Right lobe of liver (tissue), 6 donors: ENCODE results near the gene PSMA3. TPM values are rescaled to one million over a fixed set of nuclear protein-coding genes. Genes with fewer than 3 reads are reported as not detected.
"Not testable (repeated sequence)": the region's sequence is repeated elsewhere in the genome, so short reads cannot be mapped to it uniquely, and the experiment has no call there.

Experiments
- ATAC-seq, 4 donors: fragments of 200-7000 bp; cut with Tn5 transposase; one replicate each; pipeline ENCODE4 v1.9.1; 2020; ENCODE audit warnings: mild to moderate bottlenecking in 4 of 4, moderate library complexity in 4 of 4
- DNase-seq, 3 donors: peaks; one replicate each; pipeline ENCODE4 v3.0.0-alpha.2; 2020
- H3K27ac ChIP-seq, 3 donors: fragments of 200-600 bp; one replicate each; pipeline ENCODE4 v1.8.0; 2022
- H3K27me3 ChIP-seq, 2 donors: fragments of 200-600 bp; one replicate each; pipeline ENCODE4 v1.8.0; 2022
- H3K36me3 ChIP-seq, 4 donors: fragments of 200-600 bp; sonication (generic) in 1 of 4; one replicate each; pipeline versions ENCODE4 v1.5.1 to v1.8.0; 2017 to 2022; ENCODE audit warnings: control low read depth in 1 of 4
- H3K4me1 ChIP-seq, 4 donors: fragments of 200-600 bp; sonication (generic) in 1 of 4; one replicate each; pipeline versions ENCODE4 v1.5.1 to v1.8.0; 2017 to 2022; ENCODE audit warnings: control low read depth in 1 of 4
- H3K4me3 ChIP-seq, 3 donors: fragments of 200-600 bp; one replicate each; pipeline ENCODE4 v1.8.0; 2022
- H3K9me3 ChIP-seq, 4 donors: fragments of 200-600 bp; sonication (generic) in 1 of 4; one replicate each; pipeline versions ENCODE4 v1.5.1 to v1.8.0; 2017 to 2022; ENCODE audit warnings: control low read depth in 1 of 4
- POLR2A ChIP-seq: fragments of 450-650 bp; IDR thresholded peaks from one replicate; pipeline ENCODE4 v1.6.1; 2017; ENCODE audit warnings: antibody characterized with exemption, mild to moderate bottlenecking
- WGBS: methylation state at CpG from one replicate; pipeline ENCODE4 v1.1.6; 2018; ENCODE audit warnings: low coverage, low lambda C conversion rate; ENCODE audit not compliant: insufficient coverage; ENCODE audit errors: missing lambda C conversion rate; 5-methylcytosine and 5-hydroxymethylcytosine counted together
- intact Hi-C, 2 donors: fragments of 100-400 bp; cut with DNase I; formaldehyde crosslinking; loops; one replicate each; pipeline versions ENCODE4 v1.11.2 to v1.14.1; 2022
- total RNA-seq, 6 experiments: library from RNA; depleted of rRNA in 2 of 6; stranded (reverse); fragments of >200 nt in 2 of 6; fragmentation: NEBNext Ultra II Directional in 3 of 6; extraction: Animal tissue kit (Norgen Biotek cat#: 25700) in 3 of 6; gene quantifications; one replicate each; pipeline versions ENCODE4 v1.1.0 to v1.2.4, GENCODE V29; 2016 to 2023
- TF ChIP-seq, protein P1 (sequence below), 4 donors: fragments of 200-600 bp in 3 of 4; fragments of 450-650 bp in 1 of 4; IDR thresholded peaks; one replicate each; pipeline versions ENCODE4 v1.5.1 to v1.8.0; 2016 to 2022; ENCODE audit warnings: antibody characterized with exemption in 4 of 4, mild to moderate bottlenecking in 2 of 4
- donor health status: DM: no; HTN: yes; CAD: no.
- donor health status: DM: no; HTN: no; CAD: no.
- donor health status: DM: no; HTN: no; CAD: no.
- donor health status: DM: no; HTN: yes; CAD: no.
- donor health status: DM: no; HTN: yes; CAD: no.

Gene PSMA3
- total RNA-seq, 6 experiments from 2014 or later = 100 to 132 (median 120) TPM

GRCh38 chr14:58243790-58244555 lies 670 bp upstream of the PSMA3 start:
- WGBS = under 1% methylated on average over 16 of the region's 16 CpGs
- Histone ChIP-seq H3K27me3 (no peaks in the 10 kb centered on the region), H3K36me3 (peaks cover 0 to 10% (median 2%) of the 10 kb centered on the region in 4 donors), H3K27ac (peak overlapping the region; percentile 86 to 96 (median 94)), H3K4me3 (peak overlapping the region; percentile 63 to 86 (median 83)), H3K9me3 (no peaks in the 10 kb centered on the region), H3K4me1 (peaks cover 0 to 32% (median 12%) of the 10 kb centered on the region in 4 donors)
- no peak for DNase-seq
- ATAC-seq = peak; percentile 19 to 45 (median 39)
- TF ChIP-seq POLR2A = no peak
- TF ChIP-seq, protein P1, sequence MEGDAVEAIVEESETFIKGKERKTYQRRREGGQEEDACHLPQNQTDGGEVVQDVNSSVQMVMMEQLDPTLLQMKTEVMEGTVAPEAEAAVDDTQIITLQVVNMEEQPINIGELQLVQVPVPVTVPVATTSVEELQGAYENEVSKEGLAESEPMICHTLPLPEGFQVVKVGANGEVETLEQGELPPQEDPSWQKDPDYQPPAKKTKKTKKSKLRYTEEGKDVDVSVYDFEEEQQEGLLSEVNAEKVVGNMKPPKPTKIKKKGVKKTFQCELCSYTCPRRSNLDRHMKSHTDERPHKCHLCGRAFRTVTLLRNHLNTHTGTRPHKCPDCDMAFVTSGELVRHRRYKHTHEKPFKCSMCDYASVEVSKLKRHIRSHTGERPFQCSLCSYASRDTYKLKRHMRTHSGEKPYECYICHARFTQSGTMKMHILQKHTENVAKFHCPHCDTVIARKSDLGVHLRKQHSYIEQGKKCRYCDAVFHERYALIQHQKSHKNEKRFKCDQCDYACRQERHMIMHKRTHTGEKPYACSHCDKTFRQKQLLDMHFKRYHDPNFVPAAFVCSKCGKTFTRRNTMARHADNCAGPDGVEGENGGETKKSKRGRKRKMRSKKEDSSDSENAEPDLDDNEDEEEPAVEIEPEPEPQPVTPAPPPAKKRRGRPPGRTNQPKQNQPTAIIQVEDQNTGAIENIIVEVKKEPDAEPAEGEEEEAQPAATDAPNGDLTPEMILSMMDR (IDR thresholded peaks at IDR 0.05) = no peak
- intact Hi-C loops = no loop called here

- no peaks in the 10 kb centered on the region for H3K27me3 ChIP-seq
- intact Hi-C loops = no loop called here
- 0% methylated on average over 3 of the region's 3 CpGs for WGBS
- H3K36me3 ChIP-seq = peaks cover 0 to 26% (median 2%) of the 10 kb centered on the region in 4 donors
- H3K4me1 ChIP-seq = peaks cover 0 to 32% (median 12%) of the 10 kb centered on the region in 4 donors
- H3K27ac ChIP-seq = peak overlapping the region; percentile 90 to 96 (median 94)
- ATAC-seq (no peak), DNase-seq (no peak)
- peak overlapping the region; percentile 63 to 86 (median 83) for H3K4me3 ChIP-seq
- H3K9me3 ChIP-seq = no peaks in the 10 kb centered on the region
- no peak for TF ChIP-seq POLR2A
- TF ChIP-seq, protein P1 (IDR thresholded peaks at IDR 0.05) = no peak
These were observed 919 bp downstream of the PSMA3 start for GRCh38 chr14:58245562-58245961.

DNA sequence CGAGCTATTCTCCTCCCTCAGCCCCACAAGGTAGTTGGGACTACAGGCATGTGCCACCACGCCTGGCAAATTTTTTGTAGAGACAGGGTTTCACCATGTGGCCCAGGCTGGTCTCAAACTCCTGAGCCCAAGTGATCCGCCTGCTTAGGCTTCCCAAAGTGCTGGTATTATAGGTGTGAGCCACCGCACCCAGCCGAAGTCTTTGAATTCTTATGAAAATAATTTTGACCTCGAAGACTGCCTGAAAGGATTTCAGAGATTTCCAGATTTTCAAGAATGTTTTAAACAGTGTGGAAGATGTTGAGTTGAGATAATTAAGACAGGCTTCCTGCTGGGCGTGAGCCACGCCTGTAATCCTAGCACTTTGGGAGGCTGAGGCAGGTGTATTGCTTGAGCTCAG lies 5.0 kb downstream of the PSMA3 start:
- H3K27me3 ChIP-seq = no peaks in the 10 kb centered on the region
- ATAC-seq (no peak), DNase-seq (no peak)
- TF ChIP-seq, protein P1 (IDR thresholded peaks at IDR 0.05) = no peak
- TF ChIP-seq POLR2A = no peak
- H3K9me3 ChIP-seq = no peaks in the 10 kb centered on the region
- H3K4me3 ChIP-seq = no peak overlapping the region
- WGBS = 93% methylated on average over 6 of the region's 8 CpGs
- intact Hi-C loops = no loop called here
- no peak overlapping the region for H3K27ac ChIP-seq
- H3K4me1 ChIP-seq = peaks cover 0 to 17% (median 8%) of the 10 kb centered on the region in 4 donors
- peaks cover 0 to 66% (median 12%) of the 10 kb centered on the region in 4 donors for H3K36me3 ChIP-seq

- no peak for DNase-seq
- Histone ChIP-seq H3K27me3 (no peaks in the 10 kb centered on the region), H3K27ac (no peak overlapping the region), H3K4me3 (no peak overlapping the region), H3K4me1 (no peaks in the 10 kb centered on the region), H3K9me3 (no peaks in the 10 kb centered on the region), H3K36me3 (peaks cover 8 to 99% (median 37%) of the 10 kb centered on the region in 4 donors)
- 96% methylated on average over 3 of the region's 4 CpGs for WGBS
- intact Hi-C loops = no loop called here
- TF ChIP-seq, protein P1 (IDR thresholded peaks at IDR 0.05) = no peak
- TF ChIP-seq POLR2A = no peak
- ATAC-seq = peak in 2 of 4 donors; percentile 22 to 27
These were observed 13.5 kb downstream of the PSMA3 start for GRCh38 chr14:58258156-58258555.

DNA sequence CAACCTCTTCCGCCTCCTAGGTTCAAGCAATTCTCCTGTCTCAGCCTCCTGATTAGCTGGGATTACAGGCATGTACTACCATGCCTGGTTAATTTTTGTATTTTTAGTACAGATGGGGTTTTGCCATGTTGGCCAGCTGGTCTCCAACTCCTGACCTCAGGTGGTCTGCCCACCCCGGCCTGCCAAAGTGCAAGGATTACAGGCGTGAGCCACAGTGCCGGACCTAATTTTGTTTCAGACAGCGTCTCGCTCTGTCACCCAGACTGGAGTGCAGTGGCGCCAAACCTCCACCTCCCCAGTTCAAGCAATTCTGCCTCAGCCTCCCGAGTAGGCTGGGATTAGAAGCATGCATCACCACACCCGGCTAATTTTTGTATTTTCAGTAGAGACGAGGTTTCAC lies 17.4 kb downstream of the PSMA3 start:
- H3K9me3 ChIP-seq, H3K27ac ChIP-seq, H3K27me3 ChIP-seq, intact Hi-C loops, H3K4me3 ChIP-seq, H3K4me1 ChIP-seq, ATAC-seq, DNase-seq: not testable (repeated sequence)
- peaks cover 11 to 99% (median 47%) of the 10 kb centered on the region in 4 donors for H3K36me3 ChIP-seq
- 95% methylated on average over 8 of the region's 10 CpGs for WGBS
